Hepatocyte (in vitro differentiated cells): ENCODE results near the gene TP63. TPM values are rescaled to one million over a fixed set of nuclear protein-coding genes. Genes with fewer than 3 reads are reported as not detected.
A peak's percentile ranks its signal among the peaks of the same experiment; 100 is the strongest.

Experiments
- DNase-seq: peaks from one replicate; pipeline ENCODE4 v3.0.0-alpha.2; 2016; ENCODE audit warnings: low spot score
- H2AFZ ChIP-seq: fragments of 200-600 bp; sonication (generic); 2 replicates; pipeline ENCODE4 v1.6.0; 2016; ENCODE audit warnings: antibody characterized with exemption, mild to moderate bottlenecking
- H3K27ac ChIP-seq: fragments of 200-600 bp; sonication (generic); 2 replicates; pipeline ENCODE4 v1.5.1; 2016; ENCODE audit warnings: mild to moderate bottlenecking
- H3K27me3 ChIP-seq: fragments of 200-600 bp; sonication (generic); 2 replicates; pipeline ENCODE4 v1.6.1; 2016
- H3K36me3 ChIP-seq: fragments of 200-600 bp; sonication (generic); replicated peaks from 2 replicates; pipeline ENCODE4 v1.5.1; 2016; ENCODE audit warnings: low read depth; ENCODE audit not compliant: insufficient read depth
- H3K4me1 ChIP-seq: fragments of 200-600 bp; sonication (generic); 2 replicates; pipeline ENCODE4 v1.5.1; 2016; ENCODE audit warnings: mild to moderate bottlenecking, moderate library complexity; ENCODE audit not compliant: insufficient read depth
- H3K4me2 ChIP-seq: fragments of 200-600 bp; sonication (generic); 2 replicates; pipeline ENCODE4 v1.6.0; 2016
- H3K4me3 ChIP-seq: fragments of 200-600 bp; sonication (generic); 2 replicates; pipeline ENCODE4 v1.5.1; 2016; ENCODE audit warnings: mild to moderate bottlenecking
- H3K79me2 ChIP-seq: fragments of 200-600 bp; sonication (generic); 2 replicates; pipeline ENCODE4 v1.6.0; 2017; ENCODE audit warnings: mild to moderate bottlenecking
- H3K9me2 ChIP-seq: fragments of 200-600 bp; sonication (generic); replicated peaks from 2 replicates; pipeline ENCODE4 v1.6.0; 2017; ENCODE audit warnings: mild to moderate bottlenecking; ENCODE audit not compliant: insufficient read depth
- H3K9me3 ChIP-seq: fragments of 200-600 bp; sonication (generic); 2 replicates; pipeline ENCODE4 v1.5.1; 2016; ENCODE audit warnings: low read depth, mild to moderate bottlenecking
- H4K20me1 ChIP-seq: fragments of 200-600 bp; sonication (generic); 2 replicates; pipeline ENCODE4 v1.6.0; 2016; ENCODE audit warnings: mild to moderate bottlenecking; ENCODE audit not compliant: insufficient read depth, poor library complexity, severe bottlenecking
- CTCF ChIP-seq: fragments of 200-600 bp; sonication (generic); IDR thresholded peaks from 2 replicates; pipeline ENCODE4 v1.5.1; 2016; ENCODE audit warnings: antibody characterized with exemption, mild to moderate bottlenecking; ENCODE audit not compliant: poor library complexity
- EZH2 ChIP-seq: fragments of 200-600 bp; sonication (generic); IDR thresholded peaks from 2 replicates; pipeline ENCODE4 v1.6.1; 2016; ENCODE audit warnings: antibody characterized with exemption, mild to moderate bottlenecking, borderline replicate concordance
- EZH2phosphoT487 ChIP-seq: fragments of 200-600 bp; sonication (generic); IDR thresholded peaks from one replicate; pipeline ENCODE4 v1.6.1; 2018; ENCODE audit warnings: antibody characterized with exemption, mild to moderate bottlenecking, low read depth, moderate library complexity; ENCODE audit not compliant: unreplicated experiment, severe bottlenecking
- WGBS: methylation state at CpG from one replicate; pipeline ENCODE4 v1.1.6; 2016; ENCODE audit warnings: low lambda C conversion rate; ENCODE audit errors: missing lambda C conversion rate; 5-methylcytosine and 5-hydroxymethylcytosine counted together
- polyA plus RNA-seq: library from polyadenylated mRNA; unstranded; fragments of >200 nt; fragmentation: Nextera tagmentation; extraction: Ambion mirVana; gene quantifications from 2 replicates; pipeline ENCODE4 v1.2.1, GENCODE V29; 2016
- total RNA-seq: library from RNA; depleted of rRNA; stranded (reverse); fragments of >200 nt; gene quantifications from 2 replicates; pipeline ENCODE4 v1.2.3, GENCODE V29; 2014

The TP63 gene
- total and polyA plus RNA-seq, 2 experiments from 2014 or later = 1.9 to 2.4 TPM

DNA sequence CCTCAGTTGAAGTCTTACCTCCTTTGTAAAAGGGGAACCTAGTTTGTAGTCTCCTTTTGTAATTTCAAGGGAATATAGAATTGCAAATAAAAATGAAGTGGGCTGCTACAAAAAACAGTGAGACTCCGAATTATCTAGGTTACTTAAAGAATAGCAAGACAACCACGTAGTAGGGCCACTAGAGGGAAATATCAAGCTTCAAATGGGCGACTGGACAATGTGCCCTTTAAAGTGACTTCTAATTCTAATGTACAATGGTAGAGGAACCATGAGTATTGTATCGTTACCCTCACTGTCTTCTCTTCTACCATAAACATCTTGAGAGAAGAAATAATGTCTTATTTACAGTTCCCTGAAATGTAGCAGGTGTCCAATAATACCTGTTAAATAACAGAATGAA lies 56.3 kb downstream of the TP63 start:
- Histone ChIP-seq H4K20me1 (no peaks in the 10 kb centered on the region), H3K4me1 (peaks cover 6% of the 10 kb centered on the region), H3K27ac (no peak overlapping the region), H2AFZ (no peak overlapping the region), H3K9me2 (no peaks in the 10 kb centered on the region), H3K4me3 (no peak overlapping the region), H3K9me3 (no peaks in the 10 kb centered on the region), H3K4me2 (no peak overlapping the region), H3K27me3 (no peaks in the 10 kb centered on the region), H3K79me2 (no peaks in the 10 kb centered on the region), H3K36me3 (no peaks in the 10 kb centered on the region)
- TF ChIP-seq EZH2phosphoT487 = no peak
- no peak for TF ChIP-seq CTCF
- TF ChIP-seq EZH2 = no peak
- 77% methylated on average over 4 of the region's 4 CpGs for WGBS
- no peak for DNase-seq

DNA sequence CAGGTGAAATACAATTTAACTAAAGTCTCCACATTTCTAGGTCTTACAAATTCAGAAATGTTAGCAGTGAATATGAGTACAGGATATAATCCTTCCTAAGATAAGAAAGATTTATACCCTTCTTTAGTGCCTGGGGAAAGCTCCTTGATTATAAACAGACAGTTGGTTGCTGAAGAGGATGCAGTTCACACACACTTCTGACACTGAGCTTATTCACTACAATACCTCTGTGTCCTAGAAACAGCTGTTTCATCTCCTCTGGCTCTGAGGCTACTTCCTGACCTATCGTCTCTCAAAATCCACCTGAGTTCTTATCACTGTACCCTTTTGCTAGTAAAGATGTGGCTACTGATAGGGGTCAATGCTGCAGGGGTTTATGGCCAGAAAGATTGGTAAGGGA lies 57.1 kb downstream of the TP63 start:
- Histone ChIP-seq H3K4me3 (no peak overlapping the region), H3K27ac (peak overlapping the region; percentile 13), H3K36me3 (no peaks in the 10 kb centered on the region), H3K79me2 (no peaks in the 10 kb centered on the region), H3K27me3 (no peaks in the 10 kb centered on the region), H3K4me2 (no peak overlapping the region), H2AFZ (no peak overlapping the region), H3K9me3 (no peaks in the 10 kb centered on the region), H4K20me1 (no peaks in the 10 kb centered on the region), H3K9me2 (no peaks in the 10 kb centered on the region), H3K4me1 (peaks cover 6% of the 10 kb centered on the region)
- no peak for DNase-seq
- 0% methylated on average over 1 of the region's 1 CpG for WGBS
- TF ChIP-seq EZH2phosphoT487 (no peak), EZH2 (no peak), CTCF (no peak)

DNA sequence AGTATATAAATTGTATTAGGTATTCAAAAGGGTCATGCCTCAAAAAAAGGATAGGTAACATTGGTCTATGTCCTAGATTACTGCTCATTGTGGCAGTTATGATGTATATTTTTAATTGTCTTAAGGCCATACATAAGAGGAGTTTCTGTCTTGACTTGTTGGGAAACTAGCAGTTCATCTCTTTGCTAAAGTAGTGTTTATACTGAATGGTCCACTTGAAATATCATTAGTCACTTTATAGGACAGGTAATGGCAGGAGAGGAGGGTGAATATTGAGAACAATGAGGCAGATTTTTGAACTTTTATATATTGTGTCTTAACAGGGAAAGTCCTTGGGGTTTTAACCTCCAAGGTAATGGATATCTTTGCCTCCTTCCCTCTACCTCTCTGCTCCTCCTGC lies 58.4 kb downstream of the TP63 start:
- H3K9me3 ChIP-seq = no peaks in the 10 kb centered on the region
- no peaks in the 10 kb centered on the region for H3K9me2 ChIP-seq
- H3K79me2 ChIP-seq = no peaks in the 10 kb centered on the region

More for the DNA sequence above, 58.4 kb downstream of the TP63 start:
- Histone ChIP-seq H4K20me1 (no peaks in the 10 kb centered on the region), H3K4me3 (no peak overlapping the region), H2AFZ (no peak overlapping the region), H3K4me2 (no peak overlapping the region), H3K27me3 (no peaks in the 10 kb centered on the region), H3K27ac (no peak overlapping the region), H3K4me1 (peaks cover 6% of the 10 kb centered on the region), H3K36me3 (no peaks in the 10 kb centered on the region)
- no peak for DNase-seq
- TF ChIP-seq CTCF (no peak), EZH2 (no peak), EZH2phosphoT487 (no peak)
